Calu3 (cell line): Measurements from ENCODE around the gene NSRP1. TPM values are rescaled to one million over a fixed set of nuclear protein-coding genes. Genes with fewer than 3 reads are reported as not detected.
"Not testable (repeated sequence)": the region's sequence is repeated elsewhere in the genome, so short reads cannot be mapped to it uniquely, and the experiment has no call there.

ENCODE experiments used
- BruUV-seq: library from RNA; stranded (reverse); fragments of 400-500 nt; replicated peaks from 2 replicates; lab custom pipeline; 2021; lab: Mats Ljungman, UMichigan
- CTCF ChIA-PET: fragments of 300-600 bp; sonication (Branson Sonifier 250); formaldehyde crosslinking; loops from one replicate; lab custom pipeline; 2022; ENCODE audit warnings: antibody characterized with exemption; lab: Charles Lee
- DNase-seq: peaks from one replicate; pipeline ENCODE4 v3.0.0; 2022
- H3K27ac Mint-ChIP-seq: one replicate; pipeline ENCODE4 v1.8.0; 2022; ENCODE audit warnings: mixed read lengths; ENCODE audit not compliant: unreplicated experiment
- H3K27me3 Mint-ChIP-seq: one replicate; pipeline ENCODE4 v1.8.0; 2022; ENCODE audit warnings: mixed read lengths; ENCODE audit not compliant: unreplicated experiment
- H3K36me3 Mint-ChIP-seq: one replicate; pipeline ENCODE4 v1.8.0; 2022; ENCODE audit warnings: mild to moderate bottlenecking, moderate library complexity, mixed read lengths; ENCODE audit not compliant: insufficient read depth, unreplicated experiment
- H3K4me1 Mint-ChIP-seq: one replicate; pipeline ENCODE4 v1.8.0; 2022; ENCODE audit warnings: mild to moderate bottlenecking, low read depth, mixed read lengths; ENCODE audit not compliant: unreplicated experiment
- H3K4me3 Mint-ChIP-seq: one replicate; pipeline ENCODE4 v1.8.0; 2022; ENCODE audit warnings: mild to moderate bottlenecking, low read depth, moderate library complexity, mixed read lengths; ENCODE audit not compliant: unreplicated experiment
- H3K9me3 Mint-ChIP-seq: one replicate; pipeline ENCODE4 v1.8.0; 2022; ENCODE audit warnings: low read depth, mixed read lengths; ENCODE audit not compliant: unreplicated experiment
- intact Hi-C: fragments of 100-400 bp; cut with micrococcal nuclease; formaldehyde crosslinking; loops from one replicate; pipeline ENCODE4 v1.10.0; 2022; ENCODE audit not compliant: unreplicated experiment
- total RNA-seq: library from RNA; stranded (reverse); gene quantifications from 2 replicates; pipeline ENCODE4 v1.2.3, GENCODE V29; 2022
- TF ChIP-seq, protein P1 (sequence below): fragments of 200-600 bp; IDR thresholded peaks from one replicate; pipeline ENCODE4 v1.8.0; 2022; ENCODE audit warnings: antibody characterized with exemption; ENCODE audit not compliant: unreplicated experiment

NSRP1 gene
- total RNA-seq, 1 experiment from 2014 or later: 27.5 TPM

DNA sequence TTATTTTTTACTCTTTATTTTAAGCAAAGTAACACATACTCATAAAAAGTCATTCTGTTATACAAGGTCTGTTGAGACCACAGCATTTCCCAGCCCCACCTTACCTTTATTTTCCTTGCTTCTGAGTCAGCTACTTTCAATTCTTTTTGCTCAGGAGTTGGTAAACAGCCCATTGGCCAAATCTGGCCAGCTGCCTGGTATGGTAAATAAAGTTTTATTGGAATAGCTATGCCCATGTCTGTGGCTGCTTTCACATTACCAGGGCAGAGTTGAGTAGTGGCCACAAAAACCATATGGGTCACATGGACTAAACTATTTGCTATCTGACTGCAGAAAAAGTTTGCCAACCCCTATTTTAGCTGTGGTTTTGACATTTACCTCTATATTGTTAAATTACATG is 3.4 kb upstream of the NSRP1 start:
- DNase-seq: peak; percentile 6
- Mint-ChIP-seq H3K27ac (no peak overlapping the region), H3K27me3 (no peaks in the 10 kb centered on the region), H3K36me3 (peaks cover 19% of the 10 kb centered on the region), H3K9me3 (no peaks in the 10 kb centered on the region), H3K4me3 (no peak overlapping the region), H3K4me1 (peaks cover 2% of the 10 kb centered on the region)
- intact Hi-C loops: no loop called here
- no TSS peak for BruUV-seq
- CTCF ChIA-PET: interaction anchor here (1.3 kb wide), 1 partner anchor 9 kb away, joined by 4 read pairs; no protein-coding TSS in a partner anchor
- TF ChIP-seq, protein P1, sequence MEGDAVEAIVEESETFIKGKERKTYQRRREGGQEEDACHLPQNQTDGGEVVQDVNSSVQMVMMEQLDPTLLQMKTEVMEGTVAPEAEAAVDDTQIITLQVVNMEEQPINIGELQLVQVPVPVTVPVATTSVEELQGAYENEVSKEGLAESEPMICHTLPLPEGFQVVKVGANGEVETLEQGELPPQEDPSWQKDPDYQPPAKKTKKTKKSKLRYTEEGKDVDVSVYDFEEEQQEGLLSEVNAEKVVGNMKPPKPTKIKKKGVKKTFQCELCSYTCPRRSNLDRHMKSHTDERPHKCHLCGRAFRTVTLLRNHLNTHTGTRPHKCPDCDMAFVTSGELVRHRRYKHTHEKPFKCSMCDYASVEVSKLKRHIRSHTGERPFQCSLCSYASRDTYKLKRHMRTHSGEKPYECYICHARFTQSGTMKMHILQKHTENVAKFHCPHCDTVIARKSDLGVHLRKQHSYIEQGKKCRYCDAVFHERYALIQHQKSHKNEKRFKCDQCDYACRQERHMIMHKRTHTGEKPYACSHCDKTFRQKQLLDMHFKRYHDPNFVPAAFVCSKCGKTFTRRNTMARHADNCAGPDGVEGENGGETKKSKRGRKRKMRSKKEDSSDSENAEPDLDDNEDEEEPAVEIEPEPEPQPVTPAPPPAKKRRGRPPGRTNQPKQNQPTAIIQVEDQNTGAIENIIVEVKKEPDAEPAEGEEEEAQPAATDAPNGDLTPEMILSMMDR: no peak

DNA sequence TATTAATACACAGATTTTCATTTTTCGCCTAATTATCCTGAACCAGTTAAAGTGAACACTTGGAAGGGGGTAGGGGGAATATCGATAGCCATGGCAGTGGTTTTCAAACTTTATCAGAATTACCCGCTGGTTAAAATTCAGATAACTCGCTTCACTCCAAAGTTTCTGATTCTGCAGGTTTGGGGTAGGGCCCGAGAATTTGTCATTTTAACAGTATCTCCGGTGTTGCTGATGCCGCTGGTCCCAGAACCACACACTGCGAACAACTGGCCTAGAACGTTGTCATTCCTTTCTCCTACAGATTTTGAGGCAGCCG is 313 bp upstream of the NSRP1 start:
- TF ChIP-seq, protein P1: no peak
- CTCF ChIA-PET: no interaction called here
- intact Hi-C loops: no loop called here

DNA sequence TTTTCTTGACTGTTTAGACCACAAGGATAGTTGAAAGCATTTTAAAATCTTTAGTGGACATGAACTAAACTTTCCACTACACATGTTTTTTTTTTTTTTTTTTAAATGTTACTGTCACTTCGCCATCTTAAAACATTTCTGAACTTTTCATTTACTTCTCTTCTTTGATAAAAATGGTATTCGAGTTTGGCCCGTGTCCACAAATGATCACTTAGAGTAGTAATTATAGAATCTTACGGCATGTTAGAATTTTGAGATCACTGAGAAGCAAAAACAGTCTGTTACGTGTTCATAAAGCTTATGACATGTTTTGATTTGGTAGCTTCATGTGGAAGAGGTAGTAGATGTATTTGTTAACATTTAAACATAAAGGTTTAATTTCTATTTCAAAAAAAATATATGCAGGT is 1.1 kb downstream of the NSRP1 start:
- peaks cover 49% of the 10 kb centered on the region for H3K36me3 Mint-ChIP-seq
- peaks cover 11% of the 10 kb centered on the region for H3K4me1 Mint-ChIP-seq
- H3K27me3 Mint-ChIP-seq: no peaks in the 10 kb centered on the region
- no TSS peak for BruUV-seq
- CTCF ChIA-PET: interaction anchor here (0.7 to 1.3 kb wide), 2 partner anchors 13 to 471 kb away, joined by 4 to 5 read pairs; no protein-coding TSS in a partner anchor
- intact Hi-C loops: no loop called here
- peak overlapping the region; percentile 98 for H3K4me3 Mint-ChIP-seq
- no peaks in the 10 kb centered on the region for H3K9me3 Mint-ChIP-seq
- DNase-seq: no peak
- peak overlapping the region; percentile 100 for H3K27ac Mint-ChIP-seq
- TF ChIP-seq, protein P1: no peak

More for the DNA sequence above, 313 bp upstream of the NSRP1 start:
- no peaks in the 10 kb centered on the region for H3K27me3 Mint-ChIP-seq
- H3K27ac Mint-ChIP-seq: peak overlapping the region; percentile 100
- no peaks in the 10 kb centered on the region for H3K9me3 Mint-ChIP-seq
- H3K4me3 Mint-ChIP-seq: peak overlapping the region; percentile 98
- H3K36me3 Mint-ChIP-seq: peaks cover 40% of the 10 kb centered on the region
- no peak for DNase-seq
- BruUV-seq: TSS peak; percentile 92
- H3K4me1 Mint-ChIP-seq: peaks cover 11% of the 10 kb centered on the region

- DNase-seq: not testable (repeated sequence)
- peaks cover 58% of the 10 kb centered on the region for H3K36me3 Mint-ChIP-seq
Observed at GRCh38 chr17:30118635-30119034, 2.0 kb downstream of the NSRP1 start.

GRCh38 chr17:30124273-30124796 is 7.7 kb downstream of the NSRP1 start:
- H3K27ac Mint-ChIP-seq: no peak overlapping the region
- intact Hi-C loops: loop anchor here (2.0 to 10.0 kb wide), 2 partner anchors 110 to 212 kb away; partner anchors contain the start of gene SLC6A4
- no TSS peak for BruUV-seq

More at GRCh38 chr17:30118635-30119034, 2.0 kb downstream of the NSRP1 start:
- H3K27ac Mint-ChIP-seq, CTCF ChIA-PET, BruUV-seq, H3K27me3 Mint-ChIP-seq, intact Hi-C loops, H3K9me3 Mint-ChIP-seq: not testable (repeated sequence)
- H3K4me1 Mint-ChIP-seq: peaks cover 11% of the 10 kb centered on the region
- H3K4me3 Mint-ChIP-seq: peak overlapping the region; percentile 98

More at GRCh38 chr17:30124273-30124796, 7.7 kb downstream of the NSRP1 start:
- H3K4me1 Mint-ChIP-seq: no peaks in the 10 kb centered on the region
- no peak overlapping the region for H3K4me3 Mint-ChIP-seq
- H3K9me3 Mint-ChIP-seq: no peaks in the 10 kb centered on the region
- CTCF ChIA-PET: interaction anchor here (1.1 to 1.5 kb wide), 2 partner anchors 48 to 212 kb away, joined by 3 to 8 read pairs; no protein-coding TSS in a partner anchor
- TF ChIP-seq, protein P1: no peak
- no peaks in the 10 kb centered on the region for H3K27me3 Mint-ChIP-seq
- no peak for DNase-seq
- H3K36me3 Mint-ChIP-seq: peaks cover 36% of the 10 kb centered on the region
